GM23248 (cell line): ENCODE data around the gene PGS1. TPM values are rescaled to one million over a fixed set of nuclear protein-coding genes. Genes with fewer than 3 reads are reported as not detected.

ENCODE experiments used
- DNase-seq: peaks from one replicate; pipeline ENCODE4 v3.0.0-alpha.2; 2015
- H2AFZ ChIP-seq: fragments of 200-600 bp; sonication (generic); 2 replicates; pipeline ENCODE4 v1.6.1; 2016; ENCODE audit warnings: antibody characterized with exemption
- H3F3A ChIP-seq: fragments of 200-600 bp; sonication (generic); 2 replicates; pipeline ENCODE4 v1.6.1; 2016; ENCODE audit warnings: mild to moderate bottlenecking, antibody characterized with exemption, mixed run types; ENCODE audit not compliant: insufficient read depth
- H3K27ac ChIP-seq: fragments of 200-600 bp; sonication (generic); 2 replicates; pipeline ENCODE4 v1.5.1; 2016; ENCODE audit warnings: mild to moderate bottlenecking
- H3K27me3 ChIP-seq: fragments of 200-600 bp; sonication (generic); replicated peaks from 2 replicates; pipeline ENCODE4 v1.6.1; 2016; ENCODE audit warnings: mild to moderate bottlenecking; ENCODE audit not compliant: insufficient read depth
- H3K36me3 ChIP-seq: fragments of 200-600 bp; sonication (generic); 2 replicates; pipeline ENCODE4 v1.6.1; 2016; ENCODE audit warnings: low read depth, mild to moderate bottlenecking
- H3K4me1 ChIP-seq: fragments of 200-600 bp; sonication (generic); 2 replicates; pipeline ENCODE4 v1.6.1; 2016; ENCODE audit warnings: mild to moderate bottlenecking; ENCODE audit not compliant: insufficient read depth
- H3K4me2 ChIP-seq: fragments of 200-600 bp; sonication (generic); one replicate; pipeline ENCODE4 v1.6.1; 2016; ENCODE audit warnings: mild to moderate bottlenecking; ENCODE audit not compliant: unreplicated experiment
- H3K4me3 ChIP-seq: fragments of 200-600 bp; sonication (generic); 2 replicates; pipeline ENCODE4 v1.5.1; 2016; ENCODE audit warnings: mild to moderate bottlenecking
- H3K79me2 ChIP-seq: fragments of 200-600 bp; sonication (generic); 2 replicates; pipeline ENCODE4 v1.6.1; 2016; ENCODE audit warnings: mild to moderate bottlenecking; ENCODE audit not compliant: insufficient read depth
- H3K9ac ChIP-seq: fragments of 200-600 bp; sonication (generic); 2 replicates; pipeline ENCODE4 v1.6.1; 2016; ENCODE audit warnings: mild to moderate bottlenecking
- H3K9me2 ChIP-seq: fragments of 200-600 bp; sonication (generic); 2 replicates; pipeline ENCODE4 v1.6.1; 2016; ENCODE audit warnings: mixed run types, mild to moderate bottlenecking, moderate library complexity; ENCODE audit not compliant: insufficient read depth
- H3K9me3 ChIP-seq: fragments of 200-600 bp; sonication (generic); one replicate; pipeline ENCODE4 v1.6.1; 2017; ENCODE audit warnings: low read depth
- H4K20me1 ChIP-seq: fragments of 200-600 bp; sonication (generic); 2 replicates; pipeline ENCODE4 v1.6.0; 2016; ENCODE audit not compliant: insufficient read depth
- EZH2 ChIP-seq: fragments of 200-600 bp; sonication (generic); IDR thresholded peaks from 2 replicates; pipeline ENCODE4 v1.6.1; 2018; ENCODE audit warnings: antibody characterized with exemption, mild to moderate bottlenecking; ENCODE audit not compliant: insufficient read depth, poor library complexity, severe bottlenecking
- EZH2phosphoT487 ChIP-seq: fragments of 200-600 bp; sonication (generic); IDR thresholded peaks from 2 replicates; pipeline ENCODE4 v1.6.1; 2018; ENCODE audit warnings: antibody characterized with exemption, moderate library complexity, mild to moderate bottlenecking, low read depth; ENCODE audit not compliant: insufficient read depth
- WGBS, 2 experiments: methylation state at CpG; one replicate each; pipeline ENCODE4 v1.1.6; 2015 to 2017; ENCODE audit warnings: low lambda C conversion rate in 2 of 2, low coverage in 1 of 2; ENCODE audit errors: missing lambda C conversion rate in 2 of 2; 5-methylcytosine and 5-hydroxymethylcytosine counted together
- in situ Hi-C: fragments of 300-500 bp; cut with MboI; formaldehyde crosslinking; loops from 2 replicates; pipeline ENCODE4 v1.15.0; 2020
- polyA plus RNA-seq: library from polyadenylated mRNA; unstranded; fragments of >200 nt; fragmentation: Nextera tagmentation; extraction: Ambion mirVana; gene quantifications from 2 replicates; pipeline ENCODE4 v1.2.1, GENCODE V29; 2016
- total RNA-seq: library from RNA; depleted of rRNA; stranded (reverse); fragments of >200 nt; shearing (Covaris generic); gene quantifications from 2 replicates; pipeline ENCODE4 v1.2.3, GENCODE V29; 2014

The PGS1 gene
- total and polyA plus RNA-seq, 2 experiments from 2014 or later, result 30.2 to 32.5 TPM

DNA sequence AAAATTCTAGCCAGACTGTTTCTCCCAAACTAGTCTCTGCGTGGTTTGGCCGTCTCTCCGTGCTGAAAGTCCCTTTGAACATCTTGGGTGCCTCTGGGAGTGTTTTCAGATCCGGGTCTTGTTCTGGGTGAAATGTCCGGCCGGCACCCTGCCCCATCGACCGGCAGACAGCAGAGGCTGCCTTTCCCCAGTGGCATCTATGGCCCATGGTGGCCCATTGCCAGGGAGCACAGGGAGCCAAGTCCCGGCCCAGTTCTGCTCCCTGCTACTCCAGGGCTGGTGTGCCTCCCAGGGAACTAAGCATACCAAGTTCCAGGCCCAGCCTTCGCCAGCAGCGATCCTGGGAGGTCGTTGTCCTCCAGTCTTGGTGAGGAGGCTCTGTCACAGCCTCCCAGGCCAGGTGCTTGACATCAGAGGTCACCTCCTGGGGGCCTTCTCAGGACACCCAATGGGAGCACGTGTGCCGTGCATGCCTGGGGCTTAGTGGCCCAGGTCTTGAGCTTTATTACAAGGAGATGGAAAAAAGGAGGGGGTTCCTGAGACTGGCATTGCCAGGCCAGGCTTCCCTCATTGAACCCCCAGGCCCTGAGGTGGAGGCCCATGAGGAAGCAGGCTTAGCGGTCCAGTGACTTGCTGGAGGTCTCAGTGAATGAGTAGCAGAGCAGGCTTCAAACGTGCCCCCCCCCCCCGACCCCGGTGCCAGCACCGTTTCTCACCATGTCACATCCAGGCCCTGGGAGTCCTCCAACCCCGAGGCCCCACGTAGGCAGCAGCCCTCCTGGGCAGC, 54.0 kb downstream of the PGS1 start:
- DNase-seq, result peak; percentile 21
- Histone ChIP-seq H3K9me3 (no peaks in the 10 kb centered on the region), H3K36me3 (no peaks in the 10 kb centered on the region), H3K9me2 (no peaks in the 10 kb centered on the region), H3F3A (no peaks in the 10 kb centered on the region), H3K27ac (no peak overlapping the region), H3K27me3 (no peaks in the 10 kb centered on the region), H3K4me2 (no peak overlapping the region), H2AFZ (no peak overlapping the region), H3K4me3 (no peak overlapping the region), H3K9ac (no peak overlapping the region), H3K4me1 (no peaks in the 10 kb centered on the region), H4K20me1 (no peaks in the 10 kb centered on the region), H3K79me2 (no peaks in the 10 kb centered on the region)
- 33 to 35% methylated on average over 20 to 21 of the region's 21 CpGs for WGBS, 2 experiments
- in situ Hi-C loops, result no loop called here
- TF ChIP-seq EZH2phosphoT487, result no peak
- no peak for TF ChIP-seq EZH2

DNA sequence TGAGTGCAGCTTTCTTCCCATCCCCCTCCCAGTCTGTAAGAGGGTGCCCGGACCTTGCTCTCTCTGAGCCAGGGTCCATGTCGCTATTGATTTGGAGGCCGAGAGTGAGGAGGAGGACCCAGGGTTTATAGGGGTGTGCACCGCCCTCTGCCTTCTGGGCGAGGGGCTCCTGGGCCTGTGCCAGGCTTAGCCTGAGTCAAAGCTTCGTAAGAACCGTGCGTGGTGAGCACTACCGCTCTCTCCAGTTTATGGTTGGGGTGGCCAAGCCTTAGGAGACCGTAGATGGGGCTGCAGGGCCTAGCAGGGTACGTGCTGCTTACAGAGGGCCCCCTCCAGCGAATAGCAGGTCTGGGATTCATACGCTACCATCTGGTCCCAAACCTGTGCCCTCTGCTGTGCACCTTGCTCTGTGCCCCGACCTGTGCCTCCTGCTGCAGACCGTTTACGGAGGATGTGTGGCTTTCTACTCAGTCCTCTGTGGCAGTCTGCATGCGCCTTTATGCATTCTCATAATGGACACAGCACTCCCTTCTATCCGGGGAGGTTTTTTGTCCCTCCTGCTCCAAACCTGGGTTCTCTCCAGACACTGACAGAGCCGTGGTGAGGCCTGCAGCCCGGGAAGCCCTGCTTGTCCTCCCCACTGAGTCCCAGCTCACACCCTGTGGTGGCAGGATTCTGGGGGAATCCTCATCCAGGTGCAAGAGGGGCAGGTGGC, 54.7 kb downstream of the PGS1 start:
- WGBS, 2 experiments, result 53 to 55% methylated on average over 20 of the region's 20 CpGs
- DNase-seq, result no peak
- H3K4me2 ChIP-seq, result no peak overlapping the region
- no peaks in the 10 kb centered on the region for H3K36me3 ChIP-seq
- no peaks in the 10 kb centered on the region for H3K9me2 ChIP-seq
- TF ChIP-seq EZH2 (no peak), EZH2phosphoT487 (no peak)
- no peaks in the 10 kb centered on the region for H3K4me1 ChIP-seq
- H3K27me3 ChIP-seq, result no peaks in the 10 kb centered on the region
- H3K79me2 ChIP-seq, result no peaks in the 10 kb centered on the region
- no peak overlapping the region for H3K27ac ChIP-seq
- no peak overlapping the region for H3K9ac ChIP-seq
- no peak overlapping the region for H3K4me3 ChIP-seq
- no peaks in the 10 kb centered on the region for H4K20me1 ChIP-seq
- no peaks in the 10 kb centered on the region for H3K9me3 ChIP-seq
- no peaks in the 10 kb centered on the region for H3F3A ChIP-seq
- H2AFZ ChIP-seq, result no peak overlapping the region
- in situ Hi-C loops, result no loop called here

DNA sequence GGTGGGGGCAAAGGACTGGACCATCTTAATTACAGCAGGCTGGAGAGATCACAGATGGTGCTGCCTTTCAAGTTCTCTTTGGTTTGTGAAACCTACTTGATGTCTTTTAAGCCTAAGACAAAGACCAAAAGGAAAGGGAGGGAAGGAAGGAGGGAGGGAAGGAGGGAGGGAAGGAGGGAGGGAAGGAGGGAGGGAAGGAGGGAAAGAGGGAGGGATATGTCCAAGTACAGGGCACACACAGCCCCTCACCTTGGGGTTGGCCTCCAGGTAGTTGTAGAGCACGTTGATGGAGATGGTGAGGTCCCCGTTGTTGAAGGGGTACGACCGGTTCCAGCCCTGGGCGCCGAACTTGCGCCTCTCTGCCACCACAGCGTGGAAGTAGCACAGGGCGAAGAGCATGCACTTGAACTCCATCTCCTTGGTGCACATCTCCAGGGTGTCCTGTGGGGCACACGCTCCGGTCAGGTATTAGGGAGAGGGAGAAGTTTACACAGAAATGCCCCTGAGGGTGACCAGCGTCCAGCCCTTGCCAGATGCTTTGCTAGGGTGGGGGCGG, 55.4 kb downstream of the PGS1 start:
- Histone ChIP-seq H4K20me1 (no peaks in the 10 kb centered on the region), H3K4me3 (no peak overlapping the region), H3K9me2 (no peaks in the 10 kb centered on the region), H2AFZ (no peak overlapping the region), H3K79me2 (no peaks in the 10 kb centered on the region), H3K27ac (no peak overlapping the region), H3K36me3 (no peaks in the 10 kb centered on the region), H3K9me3 (no peaks in the 10 kb centered on the region), H3K4me2 (no peak overlapping the region), H3F3A (no peaks in the 10 kb centered on the region), H3K27me3 (no peaks in the 10 kb centered on the region), H3K9ac (no peak overlapping the region), H3K4me1 (no peaks in the 10 kb centered on the region)
- TF ChIP-seq EZH2, result no peak
- no peak for TF ChIP-seq EZH2phosphoT487
- no peak for DNase-seq
- in situ Hi-C loops, result no loop called here
- 75 to 76% methylated on average over 10 to 13 of the region's 13 CpGs for WGBS, 2 experiments

DNA sequence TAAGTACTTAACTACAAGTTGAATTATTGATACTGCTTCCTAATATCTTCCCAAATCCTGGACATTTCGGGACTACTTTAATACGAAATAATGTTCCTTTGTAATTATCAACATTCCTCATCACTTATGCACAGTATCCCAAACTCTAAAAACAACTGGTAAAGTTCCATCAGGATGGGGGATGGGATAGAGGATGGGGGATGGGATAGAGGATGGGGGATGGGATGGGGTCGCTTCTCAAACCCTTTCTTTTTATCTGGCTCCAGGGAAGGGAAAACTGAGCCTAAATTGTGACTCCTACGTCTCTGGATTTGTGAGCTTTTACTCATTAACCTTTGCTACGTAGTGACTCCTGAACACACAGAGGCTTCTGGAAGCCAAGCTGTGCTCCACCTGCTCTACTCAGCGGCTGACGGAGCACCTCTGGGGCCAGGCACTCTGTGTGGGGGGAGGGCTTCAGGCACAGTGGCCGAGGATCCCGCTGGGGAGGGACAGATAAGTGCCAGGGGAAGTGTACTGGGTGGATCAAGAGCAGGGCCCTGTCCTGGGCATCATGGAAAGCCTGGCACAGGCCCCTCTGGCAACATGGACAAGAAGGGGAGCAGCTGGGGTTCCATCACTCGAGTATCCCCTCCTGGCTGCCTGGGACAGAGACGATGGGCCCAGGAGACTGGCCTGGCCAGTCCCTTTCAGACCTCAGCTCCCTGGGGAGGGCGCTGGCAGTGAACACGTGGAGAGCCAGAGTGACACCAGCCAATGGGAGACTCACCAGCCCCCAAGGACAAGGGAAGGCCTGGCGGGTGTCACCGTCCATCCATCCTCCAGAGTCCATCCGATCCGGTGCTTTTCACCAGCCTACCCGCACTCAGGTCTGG, 56.2 kb downstream of the PGS1 start:
- Histone ChIP-seq H3K4me2 (no peak overlapping the region), H3K9me2 (no peaks in the 10 kb centered on the region), H3K79me2 (no peaks in the 10 kb centered on the region), H4K20me1 (no peaks in the 10 kb centered on the region), H3K9me3 (no peaks in the 10 kb centered on the region), H3K9ac (no peak overlapping the region), H3K4me1 (no peaks in the 10 kb centered on the region), H3F3A (no peaks in the 10 kb centered on the region), H3K27me3 (no peaks in the 10 kb centered on the region), H3K4me3 (no peak overlapping the region), H3K27ac (no peak overlapping the region), H2AFZ (no peak overlapping the region), H3K36me3 (no peaks in the 10 kb centered on the region)
- in situ Hi-C loops, result no loop called here
- DNase-seq, result no peak
- WGBS, 2 experiments, result 34 to 38% methylated on average over 18 of the region's 18 CpGs
- no peak for TF ChIP-seq EZH2phosphoT487
- no peak for TF ChIP-seq EZH2
